Upper lobe of right lung (tissue), 1 donor: Measurements from ENCODE around the gene ADCY4. TPM values are rescaled to one million over a fixed set of nuclear protein-coding genes. Genes with fewer than 3 reads are reported as not detected.

Experiments
- ATAC-seq: fragments of 200-7000 bp; cut with Tn5 transposase; one replicate; pipeline ENCODE4 v1.9.1; 2020; ENCODE audit warnings: mild to moderate bottlenecking, moderate library complexity
- DNase-seq: peaks from one replicate; pipeline ENCODE4 v3.0.0-alpha.2; 2020
- H3K27ac ChIP-seq: fragments of 200-600 bp; one replicate; pipeline ENCODE4 v1.8.0; 2022
- H3K27me3 ChIP-seq: fragments of 200-600 bp; one replicate; pipeline ENCODE4 v1.8.0; 2022; ENCODE audit warnings: mild to moderate bottlenecking
- H3K36me3 ChIP-seq: fragments of 200-600 bp; one replicate; pipeline ENCODE4 v1.8.0; 2022
- H3K4me1 ChIP-seq: fragments of 200-600 bp; one replicate; pipeline ENCODE4 v1.8.0; 2022
- H3K4me3 ChIP-seq: fragments of 200-600 bp; one replicate; pipeline ENCODE4 v1.8.0; 2022; ENCODE audit warnings: mild to moderate bottlenecking
- H3K9me3 ChIP-seq: fragments of 200-600 bp; one replicate; pipeline ENCODE4 v1.8.0; 2022
- CTCF ChIP-seq: fragments of 200-600 bp; IDR thresholded peaks from one replicate; pipeline ENCODE4 v1.8.0; 2022; ENCODE audit warnings: antibody characterized with exemption
- intact Hi-C: fragments of 100-400 bp; cut with DNase I; formaldehyde crosslinking; loops from one replicate; pipeline ENCODE4 v1.11.0; 2022
- total RNA-seq: library from RNA; stranded (reverse); fragmentation: NEBNext Ultra II Directional; extraction: Animal tissue kit (Norgen Biotek cat#: 25700); gene quantifications from one replicate; pipeline ENCODE4 v1.2.1, GENCODE V29; 2021
- donor health status: DM: no; HTN: yes; CAD: no; lungs with severe emphysema.

Gene ADCY4
- total RNA-seq, 1 donor from 2014 or later = 54.5 TPM

DNA sequence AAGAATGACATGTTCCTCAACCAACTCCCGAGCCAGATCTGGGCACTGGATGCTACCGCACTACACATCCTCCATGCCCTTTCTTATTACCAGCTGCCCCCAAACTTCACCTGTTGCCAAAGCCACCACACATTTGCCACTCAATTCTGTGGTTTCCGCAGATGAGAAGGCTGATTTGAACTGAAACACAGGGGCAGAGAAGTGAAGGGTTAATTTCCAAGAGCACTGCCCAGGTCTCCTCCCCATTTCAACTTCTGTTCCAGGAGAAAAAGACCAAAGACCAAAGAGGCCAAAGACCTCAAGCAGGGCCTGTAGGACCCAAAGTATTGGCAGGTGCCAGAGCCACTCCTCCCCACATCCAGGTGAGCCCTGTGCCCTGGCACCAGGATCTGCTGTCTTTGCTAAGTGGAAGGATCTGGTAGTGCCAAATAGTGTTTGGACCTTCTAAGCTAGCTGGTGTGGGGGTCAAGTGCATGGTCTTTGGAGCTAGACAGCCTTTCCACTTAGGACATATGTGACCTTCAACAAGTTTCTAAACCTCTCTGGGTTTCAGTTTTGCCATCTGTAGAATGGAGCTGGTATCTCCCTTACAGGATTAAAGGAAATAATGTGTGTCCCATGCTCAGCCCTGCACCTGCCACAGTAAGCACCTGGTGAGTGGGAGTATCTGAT, 43.3 kb downstream of the ADCY4 start:
- ATAC-seq = no peak
- DNase-seq = no peak
- H3K9me3 ChIP-seq = no peaks in the 10 kb centered on the region
- peaks cover 2% of the 10 kb centered on the region for H3K4me1 ChIP-seq
- no peak for TF ChIP-seq CTCF
- H3K36me3 ChIP-seq = peaks cover 66% of the 10 kb centered on the region
- no peaks in the 10 kb centered on the region for H3K27me3 ChIP-seq
- H3K27ac ChIP-seq = no peak overlapping the region
- intact Hi-C loops = no loop called here
- H3K4me3 ChIP-seq = no peak overlapping the region

DNA sequence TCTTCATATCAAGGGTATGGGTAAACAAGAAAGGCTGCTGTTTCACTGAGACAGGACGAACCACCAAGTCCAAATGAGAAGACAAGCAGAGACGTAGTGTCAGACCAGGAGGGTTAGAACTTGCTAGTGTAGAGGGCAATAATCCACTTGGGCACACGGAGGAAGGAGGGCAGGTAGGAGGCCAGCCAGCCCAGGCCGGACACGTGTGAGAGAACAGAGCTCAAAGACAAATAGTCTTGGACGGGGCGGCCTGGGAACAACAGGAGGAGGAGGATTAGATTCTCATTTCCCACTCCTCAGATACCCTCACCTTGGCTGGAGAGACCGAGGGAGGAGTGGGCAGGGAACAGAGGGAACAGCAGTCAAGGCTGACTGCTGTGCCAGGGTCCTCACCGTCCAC, 44.1 kb downstream of the ADCY4 start:
- ATAC-seq (no peak), DNase-seq (no peak)
- intact Hi-C loops = no loop called here
- Histone ChIP-seq H3K4me1 (no peaks in the 10 kb centered on the region), H3K27me3 (no peaks in the 10 kb centered on the region), H3K36me3 (peaks cover 60% of the 10 kb centered on the region), H3K4me3 (no peak overlapping the region), H3K9me3 (no peaks in the 10 kb centered on the region), H3K27ac (no peak overlapping the region)
- no peak for TF ChIP-seq CTCF

DNA sequence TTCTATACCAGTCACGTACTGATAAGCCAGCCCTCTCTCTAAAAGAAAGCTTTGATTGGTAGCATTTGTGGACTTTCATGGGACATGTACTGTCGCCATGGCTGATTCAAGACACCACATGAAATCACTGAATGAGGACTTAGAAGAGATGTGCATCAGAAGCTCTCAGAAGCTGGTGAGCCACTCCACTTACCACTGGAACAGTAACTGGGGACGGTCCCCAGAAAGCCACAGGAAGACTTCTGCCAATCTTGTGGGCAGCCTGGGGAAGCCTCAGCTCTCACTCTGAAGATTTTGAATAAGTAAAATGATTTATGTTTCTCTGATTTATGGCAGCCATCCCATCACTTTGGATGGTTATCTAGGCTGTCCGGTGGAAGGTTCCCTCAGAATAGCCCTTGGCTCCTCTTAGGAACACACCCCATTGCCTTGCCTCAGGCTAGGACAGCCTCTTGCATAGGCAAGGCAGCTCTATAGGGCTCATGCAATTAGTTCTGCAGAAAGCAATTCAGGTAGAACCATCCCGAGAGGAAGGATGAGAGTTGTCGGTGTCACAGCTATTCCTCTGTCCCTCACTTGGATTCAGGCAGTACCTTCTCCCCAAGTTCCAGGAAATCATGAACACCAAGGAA, 45.1 kb downstream of the ADCY4 start:
- Histone ChIP-seq H3K9me3 (no peaks in the 10 kb centered on the region), H3K4me3 (no peak overlapping the region), H3K27me3 (no peaks in the 10 kb centered on the region), H3K36me3 (peaks cover 50% of the 10 kb centered on the region), H3K27ac (no peak overlapping the region), H3K4me1 (no peaks in the 10 kb centered on the region)
- DNase-seq = no peak
- no peak for TF ChIP-seq CTCF
- intact Hi-C loops = no loop called here
- ATAC-seq = no peak

DNA sequence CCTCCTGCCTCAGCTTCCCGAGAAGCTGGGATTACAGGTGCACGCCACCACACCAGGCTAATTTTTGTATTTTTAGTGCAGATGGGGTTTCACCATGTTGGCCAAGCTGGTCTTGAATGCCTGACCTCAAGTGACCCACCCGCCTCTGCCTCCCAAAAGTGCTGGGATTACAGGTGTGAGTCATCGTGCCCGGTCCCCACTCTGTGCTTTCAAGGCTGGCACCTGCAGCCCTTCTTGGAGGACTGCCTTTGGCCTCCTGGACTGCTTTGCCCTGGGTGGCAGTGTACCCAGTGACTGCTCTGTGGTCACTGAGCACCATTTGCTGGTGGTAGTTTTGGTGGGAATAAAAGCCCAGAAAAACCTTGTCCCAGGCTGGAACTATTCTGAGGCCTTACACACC, 47.9 kb downstream of the ADCY4 start:
- Histone ChIP-seq H3K27me3 (no peaks in the 10 kb centered on the region), H3K9me3 (no peaks in the 10 kb centered on the region), H3K4me1 (no peaks in the 10 kb centered on the region), H3K36me3 (peaks cover 29% of the 10 kb centered on the region), H3K4me3 (no peak overlapping the region), H3K27ac (no peak overlapping the region)
- no peak for DNase-seq
- TF ChIP-seq CTCF = no peak
- no peak for ATAC-seq
- intact Hi-C loops = no loop called here

GRCh38 chr14:24285351-24285750, 49.5 kb downstream of the ADCY4 start:
- no peak overlapping the region for H3K4me3 ChIP-seq
- no peak for TF ChIP-seq CTCF
- H3K27ac ChIP-seq = no peak overlapping the region
- H3K9me3 ChIP-seq = no peaks in the 10 kb centered on the region
- H3K27me3 ChIP-seq = no peaks in the 10 kb centered on the region
- peaks cover 13% of the 10 kb centered on the region for H3K36me3 ChIP-seq
- H3K4me1 ChIP-seq = no peaks in the 10 kb centered on the region
- no peak for DNase-seq
- intact Hi-C loops = no loop called here
- no peak for ATAC-seq
